GM19193 (cell line): ENCODE measurements around the gene ZNF844.

Experiments used
- POLR2A ChIP-seq: IDR thresholded peaks from 4 replicates; pipeline ENCODE4 v1.6.1; 2011; ENCODE audit not compliant: insufficient read depth, insufficient read length; ENCODE audit errors: extremely low read depth

Gene ZNF844

GRCh38 chr19:12077375-12077774 lies 12.8 kb downstream of the ZNF844 start:
- no peak for TF ChIP-seq POLR2A

DNA sequence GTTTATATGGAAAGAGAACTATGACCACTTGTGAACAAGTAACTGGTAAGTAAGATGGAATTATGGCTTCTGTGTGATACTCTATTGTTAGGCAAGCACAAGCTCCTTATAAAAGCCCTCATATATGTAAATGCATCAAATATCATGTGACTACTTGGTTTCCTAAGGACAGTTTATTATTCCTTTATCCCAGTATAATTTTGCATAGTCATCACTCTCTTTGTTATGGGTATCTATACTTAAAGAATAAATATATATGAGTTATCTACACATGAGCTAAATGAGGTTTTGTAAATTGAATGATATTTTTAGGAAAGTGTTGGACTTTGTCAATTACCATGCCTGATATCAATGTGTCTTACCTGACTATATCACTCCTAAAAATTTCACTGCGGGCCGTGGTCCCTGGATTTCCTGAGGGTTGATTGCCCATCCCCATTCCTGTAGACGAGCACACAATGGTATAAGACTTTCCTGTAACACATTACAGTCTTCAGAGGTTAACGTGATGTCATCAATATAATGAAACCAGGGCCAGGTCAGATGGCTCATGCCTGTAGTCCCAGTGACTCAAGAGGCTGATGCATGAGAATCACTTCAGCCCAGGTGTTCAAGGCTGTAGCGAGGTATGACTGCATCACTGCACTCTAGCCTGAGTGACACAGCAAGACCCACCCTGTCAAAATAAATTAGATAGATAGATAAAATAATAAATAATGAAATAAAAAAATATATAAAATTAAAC lies 20.7 kb downstream of the ZNF844 start:
- TF ChIP-seq POLR2A = no peak

DNA sequence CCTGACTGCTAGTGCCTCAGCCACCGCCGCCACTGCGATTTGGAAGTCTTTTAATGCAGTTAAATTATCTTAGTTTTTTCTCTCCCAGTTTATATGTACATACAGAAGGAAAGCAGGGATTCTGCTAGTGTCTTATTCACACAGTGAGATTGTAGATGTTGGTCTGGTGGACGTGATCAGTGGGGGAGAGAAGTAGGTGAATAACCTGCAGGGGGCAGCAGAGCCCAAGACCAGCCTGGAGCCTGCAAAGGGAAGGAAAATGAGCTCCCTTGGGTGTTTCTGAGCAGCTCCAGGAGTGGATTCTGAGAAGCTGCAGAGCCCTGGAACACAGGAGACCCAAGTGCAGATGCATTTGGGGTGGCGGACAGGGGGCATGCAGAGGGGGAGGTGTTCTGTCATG lies 26.3 kb downstream of the ZNF844 start:
- TF ChIP-seq POLR2A = no peak

DNA sequence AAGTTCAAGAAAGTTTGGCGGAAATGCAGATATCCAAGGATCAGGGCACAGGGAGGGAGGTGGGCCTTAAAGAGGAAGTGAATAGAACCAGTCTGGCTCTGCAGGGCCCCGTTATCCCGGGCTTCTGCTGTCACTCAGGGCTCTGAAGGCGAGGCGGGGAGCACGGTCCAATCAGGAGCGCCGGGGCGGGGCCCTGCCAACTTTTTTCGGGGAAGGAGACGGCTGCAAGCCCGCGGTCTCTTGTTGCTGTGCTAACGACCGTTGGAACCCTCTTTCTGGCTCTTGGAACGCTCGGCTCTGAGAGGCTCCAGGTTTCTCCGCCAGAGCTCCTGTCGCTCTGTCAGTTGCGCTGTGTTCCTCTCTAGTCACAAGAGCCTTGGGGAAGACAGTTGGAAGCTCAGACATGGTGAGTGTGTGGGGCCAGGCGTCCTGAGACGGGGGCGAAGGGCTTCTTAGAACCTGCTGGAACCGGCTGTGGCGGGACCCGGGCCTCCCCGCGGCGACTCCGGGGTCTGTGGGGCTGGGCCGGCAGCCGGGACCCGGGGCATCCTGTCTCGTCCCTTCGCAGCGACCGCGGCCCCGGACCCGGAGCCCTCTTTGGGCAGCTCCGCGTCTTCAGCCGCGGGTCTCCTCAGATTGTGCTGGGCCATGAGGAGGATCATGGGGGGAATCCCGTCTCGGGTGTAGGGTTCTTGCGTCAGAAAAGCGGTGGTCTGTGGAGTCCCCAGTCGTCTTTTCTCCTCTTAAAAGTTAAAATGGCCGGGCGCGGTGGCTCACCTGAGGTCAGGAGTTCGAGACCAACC lies 27.7 kb downstream of the ZNF844 start:
- peak; percentile 56 for TF ChIP-seq POLR2A

- TF ChIP-seq POLR2A = no peak
Measured at GRCh38 chr19:12092956-12093355, 28.4 kb downstream of the ZNF844 start.

DNA sequence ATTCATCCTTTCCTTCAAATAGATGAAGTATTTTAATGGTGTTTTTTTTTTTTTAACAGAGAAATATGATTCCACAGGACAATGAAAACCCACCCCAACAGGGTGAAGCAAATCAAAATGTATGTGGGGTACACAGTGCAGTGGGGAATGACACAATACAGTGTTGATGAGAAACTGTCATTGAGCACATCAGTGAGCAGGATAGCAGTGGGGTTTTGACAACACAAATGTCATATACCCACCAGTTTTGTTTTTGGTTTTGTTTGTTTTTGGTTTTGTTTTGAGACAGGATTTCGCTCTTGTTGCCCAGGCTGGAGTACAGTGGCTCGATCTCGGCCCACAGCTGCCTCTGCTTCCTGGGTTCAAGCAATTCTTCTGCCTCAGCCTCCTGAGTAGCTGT lies 29.2 kb downstream of the ZNF844 start:
- no peak for TF ChIP-seq POLR2A

GRCh38 chr19:12095111-12095790 lies 30.7 kb downstream of the ZNF844 start:
- no peak for TF ChIP-seq POLR2A

GRCh38 chr19:12098040-12098439 lies 33.5 kb downstream of the ZNF844 start:
- no peak for TF ChIP-seq POLR2A

DNA sequence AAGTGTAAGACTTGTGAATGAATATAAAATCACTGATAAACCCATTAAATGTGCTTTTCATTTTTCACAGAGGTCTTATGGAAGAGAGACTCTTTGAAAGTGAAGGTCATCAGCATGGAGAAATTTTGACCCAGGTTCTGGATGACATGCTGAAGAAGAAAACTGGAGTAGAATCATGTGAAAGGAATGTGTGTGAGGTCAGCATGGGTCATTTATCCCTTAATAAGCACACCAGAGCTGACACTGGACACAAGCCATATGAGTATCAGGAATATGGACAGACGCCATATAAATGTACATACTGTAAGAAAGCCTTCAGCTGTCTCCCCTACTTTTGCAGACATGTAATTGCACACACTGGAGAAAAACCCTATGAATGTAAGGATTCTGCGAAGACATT lies 46.6 kb downstream of the ZNF844 start:
- no peak for TF ChIP-seq POLR2A

DNA sequence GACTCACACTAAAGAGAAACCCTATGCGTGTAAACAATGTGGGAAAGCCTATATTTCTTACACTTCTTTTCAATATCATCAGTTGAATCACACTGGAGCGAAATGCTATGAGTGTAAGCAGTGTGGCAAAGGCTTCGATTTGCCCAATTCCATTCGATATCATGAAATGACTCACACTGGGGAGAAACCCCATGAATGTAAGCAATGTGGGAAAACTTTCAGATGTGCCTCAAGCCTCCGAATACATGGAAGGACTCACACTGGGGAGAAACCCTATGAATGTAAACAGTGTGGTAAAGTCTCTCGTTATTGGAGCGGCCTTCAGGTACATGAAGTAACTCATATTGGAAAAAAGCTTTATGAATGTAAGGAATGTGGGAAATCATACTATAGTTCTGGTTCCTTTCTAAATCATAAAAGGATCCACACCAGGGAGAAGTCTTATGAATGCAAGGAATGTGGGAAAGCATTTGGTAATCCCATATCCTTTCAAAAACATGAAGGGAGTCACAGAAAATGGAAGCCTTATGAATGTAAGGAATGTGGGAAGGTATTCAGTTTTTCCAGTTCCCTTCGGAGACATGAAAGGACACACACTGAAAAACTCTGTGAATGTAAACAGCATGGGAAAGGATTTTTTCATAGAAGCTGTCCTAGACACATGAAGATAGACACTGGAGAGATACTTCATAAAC lies 47.6 kb downstream of the ZNF844 start:
- no peak for TF ChIP-seq POLR2A

DNA sequence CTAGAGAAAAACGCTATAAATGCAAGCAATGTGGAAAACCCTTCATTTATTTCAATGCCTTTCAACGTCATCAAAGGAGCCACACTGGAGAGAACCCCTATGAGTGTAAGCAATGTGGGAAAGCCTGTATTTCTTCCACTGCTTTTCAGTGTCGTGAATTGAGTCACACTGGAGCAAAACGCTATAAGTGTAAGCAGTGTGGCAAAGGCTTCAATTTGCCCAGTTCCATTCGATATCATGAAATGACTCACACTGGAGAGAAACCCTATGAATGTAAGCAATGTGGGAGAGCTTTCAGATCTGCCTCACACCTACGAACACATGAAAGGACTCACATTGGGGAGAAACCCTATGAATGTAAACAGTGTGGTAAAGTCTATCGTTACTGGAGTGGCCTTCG lies 48.2 kb downstream of the ZNF844 start:
- TF ChIP-seq POLR2A = no peak

DNA sequence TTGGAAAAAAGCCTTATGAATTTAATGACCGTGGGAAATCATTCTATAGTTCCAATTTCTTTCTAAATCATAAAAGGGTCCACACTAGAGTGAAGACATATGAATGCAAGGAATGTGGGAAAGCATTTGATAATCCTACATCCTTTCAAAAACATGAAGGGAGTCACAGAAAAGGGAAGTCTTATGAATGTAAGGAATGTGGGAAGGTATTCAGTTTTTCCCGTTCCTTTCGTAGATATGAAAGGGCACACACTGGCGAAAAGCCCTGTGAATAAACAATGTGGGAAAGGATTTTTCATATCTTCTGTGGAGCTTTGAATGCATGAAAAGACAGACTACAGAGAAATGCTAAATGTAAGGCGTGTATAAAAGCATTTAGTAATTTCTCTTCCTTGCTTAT lies 48.6 kb downstream of the ZNF844 start:
- no peak for TF ChIP-seq POLR2A

- TF ChIP-seq POLR2A = no peak
Measured at GRCh38 chr19:12117201-12117970, 52.9 kb downstream of the ZNF844 start.

- TF ChIP-seq POLR2A = no peak
Measured at GRCh38 chr19:12126707-12127106, 62.2 kb downstream of the ZNF844 start.
